ENCODE results near the gene EPB41. TPM values are rescaled to one million over a fixed set of nuclear protein-coding genes. Genes with fewer than 3 reads are reported as not detected.

The EPB41 gene
- total RNA-seq, 1 experiment from 2014 or later = 20.2 TPM

DNA sequence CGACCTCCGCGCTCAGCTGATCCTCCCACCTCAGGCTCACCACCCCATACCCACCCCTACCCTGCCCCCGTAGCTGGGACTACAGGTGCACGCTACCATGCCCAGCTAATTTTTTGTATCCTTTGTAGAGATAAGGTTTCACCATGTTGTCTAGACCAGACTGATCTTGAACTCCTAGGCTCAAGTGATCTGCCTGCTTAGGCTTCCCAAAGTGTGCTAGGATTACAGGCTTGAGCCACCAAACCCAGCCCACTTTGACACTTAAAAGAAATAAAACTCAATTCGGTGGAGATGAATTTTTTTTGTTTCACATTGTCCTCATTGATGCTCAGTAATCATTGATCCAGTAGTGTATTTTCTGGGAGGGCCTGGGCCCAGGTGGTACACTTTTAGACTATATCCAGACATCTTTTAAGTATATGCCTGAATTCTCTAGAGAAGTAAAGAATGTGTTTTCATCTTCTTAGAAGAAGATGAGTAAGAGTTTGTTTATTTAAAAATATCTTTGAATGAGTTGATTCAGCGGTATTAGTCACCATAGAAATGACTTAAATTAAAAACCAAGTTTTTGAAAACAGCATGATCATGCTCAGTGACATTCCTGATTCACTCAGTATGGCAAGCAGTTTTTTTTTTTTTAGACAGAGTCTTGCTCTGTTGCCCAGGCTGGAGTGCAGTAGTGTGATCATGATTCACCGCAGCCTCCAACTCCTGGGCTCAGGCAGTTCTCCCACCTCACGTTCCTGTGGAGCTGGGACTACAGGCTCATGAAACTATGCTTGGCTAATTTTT is 57.8 kb downstream of the EPB41 start:
- no peak overlapping the region for H3K27ac ChIP-seq (ENCODE audit: low read length)
- TF ChIP-seq, protein P1, sequence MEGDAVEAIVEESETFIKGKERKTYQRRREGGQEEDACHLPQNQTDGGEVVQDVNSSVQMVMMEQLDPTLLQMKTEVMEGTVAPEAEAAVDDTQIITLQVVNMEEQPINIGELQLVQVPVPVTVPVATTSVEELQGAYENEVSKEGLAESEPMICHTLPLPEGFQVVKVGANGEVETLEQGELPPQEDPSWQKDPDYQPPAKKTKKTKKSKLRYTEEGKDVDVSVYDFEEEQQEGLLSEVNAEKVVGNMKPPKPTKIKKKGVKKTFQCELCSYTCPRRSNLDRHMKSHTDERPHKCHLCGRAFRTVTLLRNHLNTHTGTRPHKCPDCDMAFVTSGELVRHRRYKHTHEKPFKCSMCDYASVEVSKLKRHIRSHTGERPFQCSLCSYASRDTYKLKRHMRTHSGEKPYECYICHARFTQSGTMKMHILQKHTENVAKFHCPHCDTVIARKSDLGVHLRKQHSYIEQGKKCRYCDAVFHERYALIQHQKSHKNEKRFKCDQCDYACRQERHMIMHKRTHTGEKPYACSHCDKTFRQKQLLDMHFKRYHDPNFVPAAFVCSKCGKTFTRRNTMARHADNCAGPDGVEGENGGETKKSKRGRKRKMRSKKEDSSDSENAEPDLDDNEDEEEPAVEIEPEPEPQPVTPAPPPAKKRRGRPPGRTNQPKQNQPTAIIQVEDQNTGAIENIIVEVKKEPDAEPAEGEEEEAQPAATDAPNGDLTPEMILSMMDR (IDR thresholded peaks at IDR 0.05) = no peak
- TF ChIP-seq POLR2AphosphoS5 (IDR thresholded peaks at IDR 0.05; ENCODE audit: low read depth, low read length) (no peak), SIN3A (IDR thresholded peaks at IDR 0.05; ENCODE audit: borderline replicate concordance, insufficient read depth, low read depth, low read length) (no peak)
- TF ChIP-seq, protein P2, sequence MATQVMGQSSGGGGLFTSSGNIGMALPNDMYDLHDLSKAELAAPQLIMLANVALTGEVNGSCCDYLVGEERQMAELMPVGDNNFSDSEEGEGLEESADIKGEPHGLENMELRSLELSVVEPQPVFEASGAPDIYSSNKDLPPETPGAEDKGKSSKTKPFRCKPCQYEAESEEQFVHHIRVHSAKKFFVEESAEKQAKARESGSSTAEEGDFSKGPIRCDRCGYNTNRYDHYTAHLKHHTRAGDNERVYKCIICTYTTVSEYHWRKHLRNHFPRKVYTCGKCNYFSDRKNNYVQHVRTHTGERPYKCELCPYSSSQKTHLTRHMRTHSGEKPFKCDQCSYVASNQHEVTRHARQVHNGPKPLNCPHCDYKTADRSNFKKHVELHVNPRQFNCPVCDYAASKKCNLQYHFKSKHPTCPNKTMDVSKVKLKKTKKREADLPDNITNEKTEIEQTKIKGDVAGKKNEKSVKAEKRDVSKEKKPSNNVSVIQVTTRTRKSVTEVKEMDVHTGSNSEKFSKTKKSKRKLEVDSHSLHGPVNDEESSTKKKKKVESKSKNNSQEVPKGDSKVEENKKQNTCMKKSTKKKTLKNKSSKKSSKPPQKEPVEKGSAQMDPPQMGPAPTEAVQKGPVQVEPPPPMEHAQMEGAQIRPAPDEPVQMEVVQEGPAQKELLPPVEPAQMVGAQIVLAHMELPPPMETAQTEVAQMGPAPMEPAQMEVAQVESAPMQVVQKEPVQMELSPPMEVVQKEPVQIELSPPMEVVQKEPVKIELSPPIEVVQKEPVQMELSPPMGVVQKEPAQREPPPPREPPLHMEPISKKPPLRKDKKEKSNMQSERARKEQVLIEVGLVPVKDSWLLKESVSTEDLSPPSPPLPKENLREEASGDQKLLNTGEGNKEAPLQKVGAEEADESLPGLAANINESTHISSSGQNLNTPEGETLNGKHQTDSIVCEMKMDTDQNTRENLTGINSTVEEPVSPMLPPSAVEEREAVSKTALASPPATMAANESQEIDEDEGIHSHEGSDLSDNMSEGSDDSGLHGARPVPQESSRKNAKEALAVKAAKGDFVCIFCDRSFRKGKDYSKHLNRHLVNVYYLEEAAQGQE (IDR thresholded peaks at IDR 0.05; ENCODE audit: insufficient read depth in 1 of 2, low read depth in 2 of 2, low read length in 1 of 2) = no peak
- CTCF ChIA-PET = no interaction called here

DNA sequence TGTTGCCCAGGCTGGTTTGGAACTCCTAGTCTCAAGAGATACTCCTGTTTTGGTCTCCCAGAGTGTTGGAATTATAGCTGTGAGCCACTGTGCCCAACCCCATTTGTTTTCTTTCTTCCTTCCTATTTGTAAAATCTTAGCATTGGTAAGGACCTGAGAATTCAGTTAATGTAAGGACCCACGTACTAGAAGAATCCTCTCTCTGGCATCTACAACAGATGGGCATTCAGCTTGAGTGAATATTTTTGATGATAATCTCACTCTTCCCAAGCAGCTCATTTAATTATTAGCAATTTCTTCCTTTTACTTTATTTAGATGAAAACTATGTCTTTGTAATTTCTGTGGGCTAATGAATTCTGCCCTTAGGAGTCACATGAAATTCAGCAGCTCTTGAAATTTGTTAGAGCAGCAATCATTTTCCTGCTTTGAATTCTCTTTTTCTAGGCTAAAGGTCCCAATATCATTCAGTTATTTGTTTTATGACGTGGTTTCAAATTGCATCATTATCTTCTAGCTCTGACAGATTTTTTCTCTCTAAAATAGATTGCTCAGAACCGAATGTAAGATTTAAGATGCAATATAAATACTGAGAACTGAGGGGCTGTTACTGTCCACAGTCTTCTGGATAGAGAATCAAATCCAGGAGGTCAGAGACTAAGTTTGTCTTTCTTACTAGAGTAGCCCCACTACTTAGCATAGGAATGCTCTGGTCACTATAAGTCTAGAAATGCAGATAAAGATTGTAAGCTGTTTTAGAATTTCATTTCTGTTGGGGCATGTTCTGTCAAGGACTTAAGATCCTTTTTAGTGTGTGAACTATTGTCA is 59.4 kb downstream of the EPB41 start:
- no peaks in the 10 kb centered on the region for H3K4me1 ChIP-seq (ENCODE audit: control insufficient read depth, insufficient read depth, low read length)
- no TSS peak for BruUV-seq (replicated peaks)
- in situ Hi-C loops (cut with HindIII; ENCODE audit: low pct_unique_long_range_greater_than_20kb, low sequenced_read_pairs) (no loop called here), intact Hi-C loops (cut with micrococcal nuclease; ENCODE audit: unreplicated experiment) (no loop called here)
- DNase-seq (ENCODE audit: low read depth, low spot score) (no peak), ATAC-seq (no peak)
- H3K9me3 ChIP-seq (ENCODE audit: control insufficient read depth, insufficient read depth, low read depth, low read length) = no peaks in the 10 kb centered on the region
- POLR2A ChIA-PET = interaction anchor here (0.6 kb wide), 1 partner anchor 150 kb away, joined by 3 read pairs; no protein-coding TSS in a partner anchor
- CTCF ChIA-PET = interaction anchor here (0.6 kb wide), 1 partner anchor 43 kb away, joined by 8 read pairs; no protein-coding TSS in a partner anchor
- H3K4me3 ChIP-seq (ENCODE audit: low read depth in 2 of 2, low read length in 2 of 2) = no peak overlapping the region
- no peaks in the 10 kb centered on the region for H3K36me3 ChIP-seq (ENCODE audit: control insufficient read depth, insufficient read depth, low read length)
- no peak for TF ChIP-seq POLR2AphosphoS5 (IDR thresholded peaks at IDR 0.05; ENCODE audit: low read depth, low read length)
- TF ChIP-seq, protein P2 (IDR thresholded peaks at IDR 0.05; ENCODE audit: insufficient read depth in 1 of 2, low read depth in 2 of 2, low read length in 1 of 2) = no peak
- TF ChIP-seq TCF7L2 (IDR thresholded peaks at IDR 0.05; ENCODE audit: low read depth, low read length) = no peak
- TF ChIP-seq SIN3A (IDR thresholded peaks at IDR 0.05; ENCODE audit: borderline replicate concordance, insufficient read depth, low read depth, low read length) = no peak
- TF ChIP-seq, protein P1 (IDR thresholded peaks at IDR 0.05) = no peak
- H3K27me3 ChIP-seq (ENCODE audit: control insufficient read depth, insufficient read depth, low read length) = no peaks in the 10 kb centered on the region
- no peak overlapping the region for H3K27ac ChIP-seq (ENCODE audit: low read length)

More for the DNA sequence above, 57.8 kb downstream of the EPB41 start:
- DNase-seq (ENCODE audit: low read depth, low spot score) (peak; percentile 65), ATAC-seq (peak; percentile 78)
- Histone ChIP-seq H3K4me3 (ENCODE audit: low read depth in 2 of 2, low read length in 2 of 2) (no peak overlapping the region), H3K36me3 (ENCODE audit: control insufficient read depth, insufficient read depth, low read length) (no peaks in the 10 kb centered on the region), H3K4me1 (ENCODE audit: control insufficient read depth, insufficient read depth, low read length) (no peaks in the 10 kb centered on the region), H3K27me3 (ENCODE audit: control insufficient read depth, insufficient read depth, low read length) (no peaks in the 10 kb centered on the region), H3K9me3 (ENCODE audit: control insufficient read depth, insufficient read depth, low read depth, low read length) (no peaks in the 10 kb centered on the region)
- POLR2A ChIA-PET = no interaction called here
- in situ Hi-C loops (cut with HindIII; ENCODE audit: low pct_unique_long_range_greater_than_20kb, low sequenced_read_pairs) = no loop called here
- intact Hi-C loops (cut with micrococcal nuclease; ENCODE audit: unreplicated experiment) = no loop called here
- no TSS peak for BruUV-seq (replicated peaks)
